NCI-H526 (cell line): ENCODE measurements around the gene SH2B3.
"Not testable (repeated sequence)": the region's sequence is repeated elsewhere in the genome, so short reads cannot be mapped to it uniquely, and the experiment has no call there.

Experiments used
- DNase-seq, 2 experiments: peaks; one replicate each; lab custom pipeline; 2025; lab: John Stamatoyannopoulos, UW

SH2B3 gene

DNA sequence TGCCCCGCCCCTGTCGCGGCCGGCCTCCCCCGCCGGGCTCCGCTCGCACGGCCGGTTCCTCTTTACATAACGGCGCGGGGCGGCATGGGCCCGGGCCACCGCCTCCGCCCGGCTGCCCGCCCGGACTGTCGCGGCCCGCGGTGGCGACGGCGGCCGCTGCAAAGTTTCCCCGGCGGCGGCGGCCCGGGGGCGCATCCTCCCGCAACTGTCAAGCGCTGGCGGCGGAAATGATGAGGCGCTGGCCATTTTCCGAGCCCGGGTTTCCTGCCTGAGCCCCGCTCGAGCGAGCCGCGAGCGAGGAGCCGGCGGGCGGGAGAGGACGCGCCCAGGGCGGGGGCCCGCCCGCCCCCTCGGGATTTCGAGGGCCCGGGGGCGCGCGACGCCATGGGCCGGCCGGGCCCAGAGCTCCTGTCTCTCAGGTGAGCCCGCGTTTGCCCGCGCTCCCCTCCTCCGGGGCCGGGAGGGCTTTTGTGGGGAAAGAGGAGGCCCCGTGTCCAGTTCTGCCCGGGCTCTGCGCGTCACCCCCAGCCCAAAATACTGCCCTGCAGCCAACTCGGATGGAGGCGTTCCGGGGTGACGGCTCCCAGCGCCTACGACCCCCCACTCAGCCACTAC, at the start of gene SH2B3:
SH2B3 (plus strand) TSS at position 65 of the 615 bp plus-strand sequence. CDS start 12,223 bp downstream, outside the sequence.
- no peak for DNase-seq

DNA sequence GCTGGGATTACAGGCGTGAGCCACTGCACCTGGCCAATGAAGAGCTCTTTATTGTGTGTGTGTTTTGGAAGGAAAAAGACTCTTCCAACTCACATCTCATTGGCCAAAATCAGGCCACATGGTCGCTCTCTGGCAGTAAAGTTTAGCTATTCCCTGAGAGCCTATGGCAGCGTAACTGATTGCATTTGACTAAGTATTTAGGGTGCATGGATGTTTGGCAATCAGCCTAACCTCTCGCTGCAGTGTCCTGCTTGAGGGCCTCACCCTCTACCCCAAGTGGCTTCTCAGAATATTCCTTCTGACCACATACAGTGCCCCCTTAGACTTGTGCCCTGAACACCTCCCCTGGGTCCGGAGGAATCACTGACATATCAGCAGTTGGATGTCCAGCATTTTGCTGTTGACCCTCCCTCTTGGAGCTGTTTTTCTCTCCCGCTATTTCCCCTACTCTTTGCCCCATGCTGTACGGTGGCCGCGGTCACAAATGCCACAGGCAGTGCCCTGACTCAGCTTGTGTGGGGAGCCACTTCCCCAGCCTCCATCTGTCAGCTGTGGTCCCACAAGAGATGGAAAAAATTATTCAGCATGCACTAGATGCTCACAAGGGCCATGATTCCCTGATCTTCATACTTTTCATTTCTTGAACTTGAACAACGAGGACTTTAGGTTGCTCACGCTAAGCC, 46.4 kb upstream of the SH2B3 start:
- no peak for DNase-seq

DNA sequence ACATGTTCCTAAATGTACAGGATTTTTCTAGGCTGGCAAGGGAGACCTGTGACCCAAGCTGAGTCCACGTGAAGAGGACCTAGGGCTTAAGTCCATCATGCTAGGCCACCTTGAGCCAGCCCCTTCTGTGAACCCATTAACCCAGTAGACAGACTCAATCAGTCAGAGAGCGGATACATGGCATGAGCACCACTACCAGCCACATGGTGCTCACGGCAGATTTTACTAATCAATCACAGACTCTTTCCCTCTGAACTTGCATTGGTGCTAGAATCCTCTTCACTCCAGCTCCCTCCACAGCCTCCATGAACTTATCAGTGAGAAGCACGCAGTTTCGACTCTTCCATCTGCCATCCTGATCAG, 45.8 kb upstream of the SH2B3 start:
- no peak for DNase-seq

DNA sequence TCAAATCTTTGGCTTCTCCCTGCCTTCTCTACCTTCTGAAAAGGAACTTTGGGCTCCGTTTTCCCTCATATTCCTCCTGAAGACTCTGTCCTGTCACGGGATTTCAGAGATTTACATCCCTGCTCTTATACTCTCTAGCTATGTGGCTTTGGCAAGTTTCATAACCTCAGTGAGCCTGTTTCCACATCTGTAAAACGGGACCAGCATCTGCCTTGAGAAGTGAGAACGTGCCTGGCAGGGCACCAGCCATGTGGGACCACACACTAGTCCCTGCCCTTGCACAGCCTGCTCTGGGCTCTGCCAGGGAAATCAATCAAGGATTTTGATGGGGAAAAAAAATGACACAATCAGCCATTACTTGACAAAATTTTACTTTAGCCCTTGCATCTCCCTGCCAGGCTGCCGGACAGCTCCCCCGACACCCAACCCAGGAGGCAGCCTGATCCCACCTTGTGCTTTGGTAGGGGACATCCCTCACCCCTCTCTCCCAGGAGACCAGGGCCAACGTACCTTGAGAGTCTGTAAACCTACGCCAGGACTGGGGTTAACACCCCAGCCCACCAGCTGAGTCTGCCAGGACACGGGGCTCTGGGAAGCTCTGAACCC, 45.3 kb upstream of the SH2B3 start:
- DNase-seq: no peak

DNA sequence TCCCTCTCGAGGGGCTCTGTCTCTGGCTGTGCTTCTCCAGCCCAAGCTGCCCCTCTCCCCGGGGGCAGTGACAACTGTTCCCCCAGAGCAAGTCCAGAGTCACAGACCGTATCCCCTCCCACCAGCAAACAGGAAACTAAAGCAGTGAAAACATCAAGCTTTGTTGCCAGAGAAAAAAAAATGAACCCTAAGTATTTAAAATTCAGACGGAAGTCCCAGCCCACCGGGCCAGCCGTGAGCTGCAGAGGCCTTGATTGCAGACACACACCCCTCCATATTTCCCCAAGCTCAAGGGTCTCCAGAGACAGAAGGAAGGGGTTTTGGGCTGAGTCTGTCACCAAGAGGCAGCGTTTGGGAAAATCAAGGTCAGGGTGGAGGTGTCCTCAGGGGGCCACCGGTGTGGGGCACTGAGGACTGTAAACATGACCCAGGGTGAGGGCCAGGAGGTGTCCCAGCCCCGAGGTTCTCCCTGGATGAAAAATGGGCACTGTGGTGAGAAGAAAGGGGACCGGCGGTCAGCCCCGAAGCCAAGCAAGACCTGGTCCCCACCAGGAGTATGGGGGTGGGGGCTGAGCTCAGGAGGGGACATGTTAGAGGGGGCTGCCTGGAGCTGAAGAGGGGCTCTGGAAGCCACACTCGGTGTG, 44.5 kb upstream of the SH2B3 start:
- no peak for DNase-seq

DNA sequence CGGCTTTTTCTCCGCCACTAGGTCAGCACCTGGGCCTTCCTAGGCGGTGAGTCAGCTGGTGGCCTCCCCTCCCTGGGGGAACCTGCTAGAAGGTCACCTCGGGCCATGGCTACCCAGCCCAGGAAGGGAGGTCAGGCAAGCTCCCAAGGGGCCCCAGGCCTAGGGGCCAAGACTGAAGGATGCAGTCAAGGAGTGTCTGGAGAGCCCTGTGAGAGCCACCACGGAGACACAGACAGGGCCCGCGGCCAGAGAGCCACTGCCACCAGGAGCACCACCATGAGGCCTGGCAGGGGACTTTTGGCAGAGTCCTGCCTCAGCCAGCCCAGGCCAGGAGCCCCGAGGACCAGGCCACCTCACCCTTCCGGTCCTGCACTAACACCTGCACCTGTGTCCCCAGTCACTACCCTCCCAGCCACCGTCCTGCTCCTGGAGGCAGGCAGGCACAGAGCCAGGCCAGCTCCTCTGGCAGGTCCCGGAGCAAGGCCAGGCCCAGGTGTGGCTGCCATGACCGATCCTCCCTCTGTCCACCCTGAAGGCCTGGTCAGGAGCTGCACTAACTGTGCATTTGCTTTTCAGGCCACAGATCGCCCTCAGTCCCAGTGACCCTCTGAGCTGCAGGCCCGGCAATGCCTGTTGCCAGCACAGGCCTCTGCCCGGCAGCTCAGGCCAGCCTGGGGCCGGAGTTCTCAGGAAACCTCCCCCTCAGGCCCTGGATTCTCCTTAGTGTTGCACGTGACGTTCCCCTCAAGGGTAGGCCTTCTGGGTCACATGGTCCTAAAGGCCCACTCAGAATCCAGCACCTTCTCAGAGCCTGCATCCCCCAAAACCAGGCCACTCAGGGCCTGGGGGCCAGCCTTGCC, 43.8 kb upstream of the SH2B3 start:
- DNase-seq: no peak

DNA sequence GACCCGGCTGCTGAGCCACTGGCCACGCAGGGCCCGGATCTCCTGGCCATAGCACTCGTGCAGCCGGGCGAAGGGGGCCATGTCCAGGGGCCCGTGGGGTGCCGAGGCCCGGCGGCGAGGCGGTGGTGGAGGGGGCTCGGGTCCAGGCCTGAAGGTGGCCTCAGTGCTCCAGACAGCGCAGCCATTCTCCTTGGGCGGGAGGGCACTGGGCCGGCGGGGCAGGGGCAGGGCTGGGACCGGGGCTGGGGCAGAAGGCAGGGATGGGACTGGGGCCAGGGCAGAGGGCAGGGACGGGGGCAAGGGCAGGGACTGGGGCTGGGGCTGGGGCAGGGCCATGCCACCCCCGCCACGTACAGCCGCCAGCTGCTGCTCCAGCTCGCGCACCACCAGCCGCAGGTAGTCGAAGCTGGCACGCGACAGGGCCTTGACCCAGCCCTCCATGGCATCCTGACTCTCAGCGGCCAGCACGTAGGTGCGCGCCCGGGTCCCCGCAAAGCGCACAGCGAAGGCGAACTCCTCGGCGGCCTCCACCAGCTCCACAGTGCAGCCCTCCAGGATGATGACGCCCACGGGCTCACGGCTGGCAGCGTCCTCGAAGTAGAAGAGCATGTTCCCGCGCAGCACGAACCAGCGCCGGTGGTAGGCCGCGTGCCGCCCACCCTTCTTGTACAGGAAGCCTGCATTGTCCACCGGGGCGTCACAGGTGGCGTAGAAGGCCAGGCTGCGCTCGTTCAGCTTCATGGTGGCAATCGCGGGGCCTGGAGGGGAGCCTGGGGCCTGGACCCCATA, 42.8 kb upstream of the SH2B3 start:
- no peak for DNase-seq

DNA sequence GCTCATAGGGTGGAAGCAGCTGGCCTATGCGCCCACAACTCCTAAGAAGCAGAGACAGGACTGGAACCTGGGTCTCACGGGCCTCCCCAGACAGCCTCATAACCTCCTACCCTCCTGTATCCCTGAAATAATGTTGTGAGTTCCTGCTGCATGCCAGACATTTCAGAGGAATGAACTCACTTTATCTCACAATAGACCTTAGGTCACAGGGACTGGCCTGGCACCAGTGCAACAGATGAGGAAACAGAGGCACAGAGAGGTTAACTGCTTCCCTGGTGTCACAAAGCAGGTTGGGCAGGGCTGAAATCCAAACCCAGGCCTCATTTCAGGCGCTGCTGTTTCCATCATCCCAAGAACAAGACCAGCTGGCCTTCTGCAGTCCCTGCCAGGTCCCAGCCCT, 42.1 kb upstream of the SH2B3 start:
- DNase-seq: no peak

DNA sequence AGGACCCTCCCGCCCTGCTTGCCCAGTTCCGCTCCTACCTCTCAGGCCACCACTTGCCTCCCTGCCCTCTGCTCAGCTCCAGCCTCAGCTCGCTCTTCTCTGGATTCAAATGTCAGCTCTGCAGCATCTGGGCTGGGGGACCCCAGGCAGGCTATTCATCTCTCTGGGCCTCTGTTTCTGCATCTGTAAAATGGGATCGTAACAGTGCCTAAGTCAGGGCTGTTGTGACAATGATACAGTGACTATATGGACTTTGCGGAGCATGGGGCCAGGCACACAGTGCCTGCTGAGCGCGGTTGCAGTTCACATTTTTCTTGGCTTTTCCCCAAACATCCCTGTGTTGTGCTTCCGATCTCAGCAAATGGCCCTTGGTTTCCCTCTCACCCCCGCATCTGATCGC, 39.6 kb upstream of the SH2B3 start:
- DNase-seq: no peak

DNA sequence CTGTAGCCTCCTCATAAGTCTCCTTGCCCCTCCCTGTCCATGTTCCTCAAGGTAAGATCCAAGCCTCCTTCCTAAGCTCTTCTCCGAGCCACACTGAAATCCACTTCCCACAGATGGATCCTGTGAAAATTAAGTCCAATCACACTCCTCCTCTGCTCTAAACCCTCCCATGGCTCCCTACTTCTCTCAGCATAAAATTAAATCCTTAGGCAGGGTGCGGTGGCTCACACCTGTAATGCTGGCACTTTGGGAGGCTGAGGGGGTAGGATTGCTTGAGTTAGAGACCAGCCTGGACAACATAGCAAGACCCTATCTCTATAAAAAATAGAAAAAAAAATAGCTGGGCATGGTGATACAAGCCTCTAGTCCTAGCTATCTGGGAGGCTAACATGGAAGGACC, 39.1 kb upstream of the SH2B3 start:
- no peak for DNase-seq

DNA sequence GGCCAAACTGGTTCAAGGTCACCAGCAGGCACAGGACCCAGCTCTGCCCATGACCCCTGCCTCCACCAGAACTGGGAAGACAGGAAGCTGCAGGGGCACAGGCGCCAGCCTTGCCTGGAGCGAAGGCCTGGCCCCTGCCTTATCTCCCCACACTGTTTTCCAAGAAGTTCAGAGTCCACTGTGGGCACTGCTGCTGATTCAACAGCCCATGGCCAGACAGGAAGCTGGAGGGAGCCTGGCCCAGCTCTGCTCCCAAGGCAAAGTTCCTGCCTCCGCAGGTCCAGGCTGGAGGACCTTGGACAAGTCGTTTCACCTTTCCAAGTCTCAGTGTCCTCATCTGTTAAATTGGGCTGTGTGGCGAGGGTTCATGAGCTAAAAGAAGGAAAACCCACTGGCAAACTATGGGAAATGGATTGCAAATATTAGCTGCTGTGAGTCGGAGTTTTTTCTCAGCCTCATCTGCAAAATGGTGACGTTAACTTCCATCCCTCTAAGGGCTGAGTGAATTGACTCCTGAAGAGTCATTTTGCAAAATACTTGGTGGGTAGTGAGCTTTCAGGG, 38.0 kb upstream of the SH2B3 start:
- DNase-seq: peak in 1 of 2 experiments; percentile 18

DNA sequence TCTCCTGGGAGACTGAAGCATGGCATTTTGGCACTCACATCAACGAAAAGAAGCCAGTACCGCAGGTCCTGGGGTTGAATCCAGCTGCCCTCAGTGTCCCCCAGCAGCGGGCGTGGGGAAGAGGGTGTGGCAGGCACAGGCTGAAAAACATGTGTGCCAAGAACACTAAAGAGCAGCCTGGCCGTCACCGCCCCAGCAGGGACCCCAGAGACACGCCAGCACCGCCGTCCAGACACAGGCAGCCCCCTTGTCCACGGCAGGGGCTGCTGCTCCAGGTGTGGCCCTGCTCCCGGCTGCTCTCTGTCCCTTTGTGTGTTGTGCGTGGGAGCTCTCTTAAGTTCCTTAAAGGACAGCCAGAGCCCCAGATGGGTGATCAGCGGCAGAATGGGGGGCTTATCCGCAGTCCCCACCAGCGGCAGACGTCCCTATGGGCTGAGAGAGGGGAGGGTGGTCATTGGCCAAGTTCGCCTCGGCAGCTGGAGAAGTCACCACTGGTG, 37.4 kb upstream of the SH2B3 start:
- DNase-seq: peak in 1 of 2 experiments; percentile 45

DNA sequence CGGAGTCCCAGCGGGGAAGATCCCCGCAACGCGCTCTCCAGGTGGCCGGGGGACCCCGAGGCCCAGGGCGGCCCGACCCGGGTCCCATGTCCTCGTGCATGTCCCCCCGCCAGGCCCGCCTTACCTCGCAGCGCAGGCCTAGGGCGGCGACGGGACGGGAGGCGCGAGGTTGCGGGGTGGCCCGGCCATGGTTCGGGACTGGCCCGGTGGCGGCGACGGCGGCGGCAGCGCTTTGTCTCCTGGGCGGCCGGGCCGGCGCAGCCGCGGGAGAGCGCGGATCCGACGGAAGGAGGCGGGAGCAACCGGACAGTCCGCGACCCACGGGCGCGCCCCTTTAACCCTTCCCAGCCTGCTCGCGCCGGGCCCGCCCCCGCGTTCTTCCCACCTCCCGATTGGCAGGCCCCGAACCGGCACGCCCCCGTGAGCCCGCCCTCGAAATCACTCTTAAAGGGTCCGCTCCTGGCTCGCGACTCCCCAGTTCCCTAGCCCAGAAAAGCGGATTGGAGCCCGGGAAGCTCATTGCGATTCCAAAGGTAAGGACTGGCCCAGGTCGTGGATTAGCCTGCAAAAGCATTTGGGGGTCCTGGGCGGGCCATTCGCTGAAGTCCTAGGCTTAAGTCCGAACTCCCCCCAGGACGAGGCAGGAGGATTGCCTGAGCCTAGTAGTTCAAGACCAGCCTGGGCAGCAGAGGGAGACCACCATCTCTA, 36.8 kb upstream of the SH2B3 start, which contains the start of gene PHETA1:
PHETA1 (minus strand) TSS at position 308 of the 708 bp plus-strand sequence. CDS start 5,668 bp downstream, outside the sequence.
- peak; percentile 62 to 95 for DNase-seq

DNA sequence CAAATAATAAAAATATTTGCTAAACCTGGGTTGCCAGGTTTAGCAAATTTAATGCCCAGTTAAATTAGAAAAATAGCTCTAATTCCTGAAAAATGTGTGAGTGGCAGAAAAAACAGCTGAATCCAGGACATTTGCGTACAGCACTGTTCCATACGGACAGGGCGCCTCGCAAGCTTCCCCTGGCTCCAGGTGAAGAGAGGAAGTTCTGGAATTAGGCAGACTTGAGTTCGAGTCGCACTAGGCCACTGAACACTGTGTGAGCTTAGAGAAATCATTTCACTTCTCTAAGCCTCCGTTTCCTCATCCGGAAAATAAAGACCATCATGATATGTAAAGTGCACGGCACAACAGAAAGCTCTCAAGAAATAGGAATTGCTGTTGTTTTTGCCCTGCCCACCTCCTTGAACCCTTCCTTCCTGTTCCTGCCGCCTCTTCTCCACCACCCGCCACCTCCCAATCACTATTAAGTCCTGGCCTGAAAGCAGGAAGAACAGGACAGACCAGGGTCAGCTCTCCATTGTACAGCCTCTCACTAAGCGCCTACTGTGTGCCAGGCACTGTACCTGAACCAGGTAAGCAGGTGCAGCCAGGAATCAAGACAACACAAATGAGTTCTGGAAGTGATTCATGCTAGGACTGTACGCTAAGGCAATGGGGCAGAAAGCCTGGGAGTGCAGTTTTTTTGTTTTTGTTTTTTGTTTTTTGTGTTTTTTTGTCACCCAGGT, 36.1 kb upstream of the SH2B3 start:
- DNase-seq: peak in 1 of 2 experiments; percentile 29

DNA sequence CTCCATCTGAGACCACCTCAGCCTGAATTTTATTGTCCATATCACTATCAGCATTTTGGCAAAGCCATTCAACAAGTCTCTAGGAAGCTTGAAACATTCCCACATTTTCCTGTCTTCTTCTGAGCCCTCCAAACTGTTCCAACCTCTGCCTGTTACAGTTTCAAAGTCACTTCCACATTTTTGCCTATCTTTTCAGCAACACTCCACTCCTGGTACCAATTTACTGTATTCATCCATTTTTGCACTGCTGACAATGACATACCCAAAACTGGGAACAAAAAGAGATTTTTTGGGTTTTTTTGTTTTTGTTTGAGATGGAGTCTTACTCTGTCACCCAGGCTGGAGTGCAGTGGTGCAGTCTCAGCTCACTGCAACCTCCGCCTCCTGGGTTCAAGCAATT, 32.5 kb upstream of the SH2B3 start:
- not testable (repeated sequence) for DNase-seq

DNA sequence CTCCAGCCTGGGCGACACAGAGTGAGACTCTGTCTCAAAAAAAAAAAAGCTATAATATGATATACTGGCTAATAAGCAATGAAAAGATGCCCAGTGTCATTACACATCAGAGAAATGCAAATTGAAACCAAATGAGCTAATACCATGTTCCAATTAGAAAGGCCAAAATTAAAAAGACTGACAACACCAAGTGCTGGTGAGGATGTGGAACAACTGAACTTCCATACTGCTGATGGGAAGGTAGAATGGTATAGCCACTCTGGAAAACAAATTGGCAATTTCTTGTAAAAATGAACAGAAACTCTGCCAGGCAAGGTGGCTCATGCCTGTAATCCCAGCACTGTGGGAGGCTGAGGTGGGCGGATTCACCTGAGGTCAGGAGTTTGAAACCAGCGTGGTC, 28.3 kb upstream of the SH2B3 start:
- DNase-seq: no peak

DNA sequence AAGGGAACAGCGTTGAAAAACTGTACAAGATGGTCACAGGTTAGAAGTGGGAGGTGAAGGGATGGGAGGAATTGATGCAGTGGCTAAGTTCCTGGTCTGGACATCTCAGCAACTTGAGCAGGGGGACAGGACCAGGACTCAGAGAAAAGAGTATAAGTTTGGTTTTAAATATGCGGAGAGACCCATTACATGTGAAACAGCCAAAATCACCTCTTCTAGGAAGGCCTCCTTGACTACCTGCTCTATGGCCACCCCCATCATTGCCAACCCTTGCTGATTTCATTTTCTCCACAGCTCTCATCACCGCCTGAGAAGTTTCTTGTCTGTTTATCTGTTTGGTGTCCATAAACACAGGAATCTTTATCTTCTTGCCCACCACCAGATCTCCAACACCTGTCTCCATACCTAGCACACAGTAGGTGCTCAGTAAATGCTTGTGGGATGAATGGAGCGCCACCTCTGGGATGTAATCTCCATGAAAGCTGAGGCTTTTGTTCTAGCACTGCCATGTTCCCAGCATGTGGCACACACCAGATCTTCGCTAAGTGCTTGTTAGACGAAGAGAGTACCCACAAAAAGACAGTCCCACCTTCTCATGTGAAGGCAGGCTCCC, 25.7 kb upstream of the SH2B3 start:
- no peak for DNase-seq

DNA sequence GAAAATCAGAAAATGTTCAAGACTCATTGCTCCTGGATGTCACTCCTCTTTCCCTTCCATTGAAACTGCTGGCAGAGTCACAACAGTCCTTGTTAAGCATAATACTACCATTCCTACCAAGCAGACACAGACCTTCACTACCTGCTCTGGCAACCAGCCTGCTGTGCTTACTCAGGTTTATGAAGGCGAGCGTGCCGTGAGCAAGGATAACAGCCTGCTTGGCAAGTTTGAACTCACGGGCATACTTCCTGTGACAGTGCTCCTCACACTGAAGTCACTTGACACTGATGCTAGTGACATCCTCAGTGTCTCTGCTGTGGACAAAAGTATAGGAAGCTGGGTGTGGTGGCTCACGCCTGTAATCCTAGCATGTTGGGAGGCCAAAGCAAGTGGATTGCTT, 21.1 kb upstream of the SH2B3 start:
- DNase-seq: no peak

DNA sequence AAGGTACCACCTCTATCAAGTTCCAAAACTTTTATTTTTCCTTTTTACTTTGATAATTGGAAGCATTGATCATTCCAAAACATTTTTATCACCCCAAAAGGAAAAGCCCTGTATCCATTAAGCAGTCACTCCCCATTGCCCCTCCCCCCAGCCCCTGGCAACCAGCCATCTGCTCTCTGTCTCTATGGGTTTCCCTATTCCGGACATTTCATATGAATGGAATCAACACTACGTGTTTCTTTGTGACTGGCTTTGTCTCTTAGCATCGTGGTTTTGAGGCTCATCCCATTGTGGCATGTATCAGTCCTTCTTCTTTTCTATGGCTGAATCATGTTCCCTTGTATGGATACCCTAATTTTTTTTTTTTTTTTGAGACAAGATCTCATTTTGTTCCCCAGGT, 18.8 kb upstream of the SH2B3 start:
- no peak for DNase-seq
